ENCODE data around the gene PAQR7.

The PAQR7 gene

GRCh38 chr1:25912076-25912831, 36.7 kb upstream of the PAQR7 start:
- Histone ChIP-seq H3K4me1 (ENCODE audit: insufficient read depth, poor library complexity, severe bottlenecking) (peaks cover 12% of the 10 kb centered on the region), H3K4me3 (ENCODE audit: severe bottlenecking) (no peak overlapping the region), H3K27ac (ENCODE audit: poor library complexity, severe bottlenecking) (peak overlapping the region; percentile 70), H3K9me3 (ENCODE audit: severe bottlenecking) (no peaks in the 10 kb centered on the region), H3K27me3 (ENCODE audit: insufficient read depth, poor library complexity, severe bottlenecking) (no peaks in the 10 kb centered on the region), H3K36me3 (ENCODE audit: low read depth) (no peaks in the 10 kb centered on the region)
- peak; percentile 91 for ATAC-seq (ENCODE audit: low read depth)
- no peak for DNase-seq (ENCODE audit: low spot score)
- TF ChIP-seq CTCF (IDR thresholded peaks at IDR 0.05; ENCODE audit: poor library complexity, severe bottlenecking): no peak

DNA sequence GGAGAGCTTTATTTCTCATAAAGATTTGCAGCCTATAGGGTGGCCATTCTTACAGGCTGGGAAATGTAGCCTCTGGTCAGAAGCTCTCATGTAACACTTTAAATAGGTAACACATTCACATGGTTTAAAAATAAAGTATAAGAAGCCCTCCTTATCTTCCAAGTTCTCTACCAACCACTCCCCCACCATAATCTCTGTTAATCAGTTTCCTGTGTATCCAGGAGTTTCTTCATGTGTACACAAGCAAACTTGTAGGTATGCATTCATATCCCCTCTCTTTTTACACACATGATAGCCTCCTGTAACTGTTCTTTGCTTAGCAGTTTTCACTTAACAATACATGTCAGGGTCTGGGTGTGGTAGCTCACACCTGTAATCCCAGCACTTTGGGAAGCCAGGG, 35.7 kb upstream of the PAQR7 start:
- H3K9me3 ChIP-seq (ENCODE audit: severe bottlenecking): no peaks in the 10 kb centered on the region
- ATAC-seq (ENCODE audit: low read depth) (no peak), DNase-seq (ENCODE audit: low spot score) (no peak)
- TF ChIP-seq CTCF (IDR thresholded peaks at IDR 0.05; ENCODE audit: poor library complexity, severe bottlenecking): no peak
- H3K27ac ChIP-seq (ENCODE audit: poor library complexity, severe bottlenecking): peak overlapping the region; percentile 70
- H3K36me3 ChIP-seq (ENCODE audit: low read depth): no peaks in the 10 kb centered on the region
- H3K27me3 ChIP-seq (ENCODE audit: insufficient read depth, poor library complexity, severe bottlenecking): no peaks in the 10 kb centered on the region
- no peak overlapping the region for H3K4me3 ChIP-seq (ENCODE audit: severe bottlenecking)
- H3K4me1 ChIP-seq (ENCODE audit: insufficient read depth, poor library complexity, severe bottlenecking): peaks cover 12% of the 10 kb centered on the region

GRCh38 chr1:25909040-25909439, 33.5 kb upstream of the PAQR7 start:
- H3K27me3 ChIP-seq (ENCODE audit: insufficient read depth, poor library complexity, severe bottlenecking): no peaks in the 10 kb centered on the region
- no peak overlapping the region for H3K27ac ChIP-seq (ENCODE audit: poor library complexity, severe bottlenecking)
- H3K4me3 ChIP-seq (ENCODE audit: severe bottlenecking): no peak overlapping the region
- no peaks in the 10 kb centered on the region for H3K9me3 ChIP-seq (ENCODE audit: severe bottlenecking)
- no peak for TF ChIP-seq CTCF (IDR thresholded peaks at IDR 0.05; ENCODE audit: poor library complexity, severe bottlenecking)
- peaks cover 12% of the 10 kb centered on the region for H3K36me3 ChIP-seq (ENCODE audit: low read depth)
- ATAC-seq (ENCODE audit: low read depth) (no peak), DNase-seq (ENCODE audit: low spot score) (no peak)
- peaks cover 17% of the 10 kb centered on the region for H3K4me1 ChIP-seq (ENCODE audit: insufficient read depth, poor library complexity, severe bottlenecking)

GRCh38 chr1:25908161-25908560, 32.7 kb upstream of the PAQR7 start:
- Histone ChIP-seq H3K27ac (ENCODE audit: poor library complexity, severe bottlenecking) (no peak overlapping the region), H3K27me3 (ENCODE audit: insufficient read depth, poor library complexity, severe bottlenecking) (no peaks in the 10 kb centered on the region), H3K4me3 (ENCODE audit: severe bottlenecking) (no peak overlapping the region), H3K4me1 (ENCODE audit: insufficient read depth, poor library complexity, severe bottlenecking) (peaks cover 23% of the 10 kb centered on the region), H3K36me3 (ENCODE audit: low read depth) (peaks cover 21% of the 10 kb centered on the region), H3K9me3 (ENCODE audit: severe bottlenecking) (no peaks in the 10 kb centered on the region)
- ATAC-seq (ENCODE audit: low read depth): no peak
- DNase-seq (ENCODE audit: low spot score): no peak
- TF ChIP-seq CTCF (IDR thresholded peaks at IDR 0.05; ENCODE audit: poor library complexity, severe bottlenecking): no peak

DNA sequence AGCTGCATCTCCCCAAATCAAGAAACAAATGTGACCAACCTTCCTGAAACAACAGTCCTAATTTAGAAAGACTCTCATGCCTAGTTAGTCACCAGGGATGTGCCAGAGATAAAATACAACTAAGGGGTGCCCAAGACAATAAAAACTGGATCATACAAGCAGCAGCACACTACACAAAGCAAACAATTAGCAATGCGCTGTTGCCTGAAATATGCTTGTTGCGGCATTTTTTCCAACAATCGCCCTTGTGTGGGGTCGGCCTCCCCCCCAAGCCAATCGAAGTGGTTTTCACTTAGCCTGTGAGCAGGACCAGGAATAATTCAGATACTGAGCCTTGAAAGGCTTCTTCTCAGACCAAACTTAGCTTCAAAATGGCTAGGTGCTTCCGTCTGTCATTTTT, 32.1 kb upstream of the PAQR7 start:
- H3K27me3 ChIP-seq (ENCODE audit: insufficient read depth, poor library complexity, severe bottlenecking): no peaks in the 10 kb centered on the region
- H3K4me3 ChIP-seq (ENCODE audit: severe bottlenecking): no peak overlapping the region
- no peaks in the 10 kb centered on the region for H3K9me3 ChIP-seq (ENCODE audit: severe bottlenecking)
- peaks cover 21% of the 10 kb centered on the region for H3K4me1 ChIP-seq (ENCODE audit: insufficient read depth, poor library complexity, severe bottlenecking)
- H3K36me3 ChIP-seq (ENCODE audit: low read depth): peaks cover 27% of the 10 kb centered on the region
- no peak for DNase-seq (ENCODE audit: low spot score)
- no peak for ATAC-seq (ENCODE audit: low read depth)
- no peak overlapping the region for H3K27ac ChIP-seq (ENCODE audit: poor library complexity, severe bottlenecking)
- no peak for TF ChIP-seq CTCF (IDR thresholded peaks at IDR 0.05; ENCODE audit: poor library complexity, severe bottlenecking)

Measured in RWPE2 (cell line).